Psoas muscle (tissue), 8 donors: ENCODE data around the gene ATP9B. TPM values are rescaled to one million over a fixed set of nuclear protein-coding genes. Genes with fewer than 3 reads are reported as not detected.

ENCODE experiments used
- ATAC-seq, 4 donors: fragments of 200-7000 bp; cut with Tn5 transposase; one replicate each; pipeline ENCODE4 v1.9.1; 2020; ENCODE audit warnings: moderate library complexity in 3 of 4, mild to moderate bottlenecking in 2 of 4
- DNase-seq, 2 donors: peaks; one replicate each; pipeline ENCODE4 v3.0.0-alpha.2; 2020
- H3K27ac ChIP-seq: fragments of 200-600 bp; one replicate; pipeline ENCODE4 v1.8.0; 2022
- H3K27me3 ChIP-seq, 3 donors: fragments of 200-600 bp in 1 of 3; one replicate each; pipeline versions ENCODE4 v1.6.1 to v1.8.0; 2013 to 2022; ENCODE audit warnings: low read length in 2 of 3, mild to moderate bottlenecking in 2 of 3, moderate library complexity in 1 of 3; ENCODE audit not compliant: insufficient read depth in 3 of 3
- H3K36me3 ChIP-seq, 2 donors: fragments of 200-600 bp in 1 of 2; one replicate each; pipeline versions ENCODE4 v1.6.1 to v1.8.0; 2013 to 2022; ENCODE audit warnings: low read depth in 1 of 2, mild to moderate bottlenecking in 1 of 2, moderate library complexity in 1 of 2; ENCODE audit not compliant: insufficient read depth in 1 of 2
- H3K4me1 ChIP-seq: fragments of 200-600 bp; one replicate; pipeline ENCODE4 v1.8.0; 2022
- H3K4me3 ChIP-seq: fragments of 200-600 bp; one replicate; pipeline ENCODE4 v1.8.0; 2022; ENCODE audit warnings: mild to moderate bottlenecking
- H3K9me3 ChIP-seq: fragments of 200-600 bp; one replicate; pipeline ENCODE4 v1.8.0; 2022
- CTCF ChIP-seq: fragments of 200-600 bp; IDR thresholded peaks from one replicate; pipeline ENCODE4 v1.8.0; 2022; ENCODE audit warnings: antibody characterized with exemption
- WGBS, 3 donors: extraction: QIAGEN DNeasy Blood & Tissue Kit; methylation state at CpG; one replicate each; pipeline versions ENCODE4 v1.1.6 to v1.1.7; 2013; 5-methylcytosine and 5-hydroxymethylcytosine counted together
- intact Hi-C, 2 donors: fragments of 100-400 bp; cut with DNase I; formaldehyde crosslinking; loops; one replicate each; pipeline versions ENCODE4 v1.11.0 to v1.14.2; 2022
- polyA plus RNA-seq, 3 donors: library from polyadenylated mRNA; stranded (reverse); fragments of 200-250 nt; gene quantifications; one replicate each; pipeline ENCODE4 v1.2.3, GENCODE V29; 2013
- total RNA-seq, 4 donors: library from RNA; stranded (reverse); fragmentation: NEBNext Ultra II Directional in 2 of 4; extraction: Animal tissue kit (Norgen Biotek cat#: 25700) in 2 of 4; gene quantifications; one replicate each; pipeline versions ENCODE4 v1.2.1 to v1.2.4, GENCODE V29; 2021 to 2023
- donor health status: healthy with polysubstance abuse.
- donor health status: DM: no; HTN: no; CAD: no; lungs with moderate emphysema.
- donor health status: Bipolar disorder and iron deficiency.
- donor health status: healthy.
- donor health status: DM: yes; HTN: yes; CAD: no.
- donor health status: DM: no; HTN: no; CAD: no.
- donor health status: DM: no; HTN: no; CAD: no.
- donor health status: DM: yes; HTN: yes; CAD: no.

ATP9B gene
- total and polyA plus RNA-seq, 7 donors: 5.0 to 22.1 (median 9.8) TPM

DNA sequence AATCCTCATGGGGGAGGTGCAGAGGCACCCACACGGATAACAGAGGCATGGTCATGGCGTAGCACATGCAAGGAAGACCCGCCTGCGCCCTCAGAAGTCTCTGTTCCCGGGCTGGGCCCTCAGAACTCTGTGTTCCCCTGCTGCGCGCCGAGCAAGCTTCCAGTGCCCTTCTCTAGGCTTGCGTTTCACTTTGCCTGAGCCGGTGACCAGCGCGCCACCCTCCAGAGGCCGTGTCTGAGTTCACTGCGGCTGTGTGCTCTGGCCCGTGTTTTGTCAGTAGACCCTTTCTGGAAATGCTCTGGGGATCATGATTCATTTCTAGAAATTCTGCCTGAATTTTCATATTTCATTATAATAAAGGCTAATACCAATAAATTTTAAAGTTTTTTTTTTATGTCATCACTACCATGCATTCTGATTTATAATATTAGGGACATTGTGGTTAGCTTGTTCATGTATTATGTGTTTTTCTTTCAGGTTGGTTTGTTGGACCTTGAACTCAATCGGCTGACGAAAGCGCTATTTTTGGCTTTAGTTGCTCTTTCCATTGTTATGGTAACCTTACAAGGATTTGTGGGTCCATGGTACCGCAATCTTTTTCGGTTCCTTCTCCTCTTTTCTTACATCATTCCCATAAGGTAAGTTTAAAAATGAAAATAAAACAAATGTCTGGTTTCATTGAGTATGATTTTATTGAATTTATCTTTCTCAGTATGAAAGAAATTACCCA lies 183.9 kb downstream of the ATP9B start:
- Histone ChIP-seq H3K4me1 (no peaks in the 10 kb centered on the region), H3K27me3 (no peaks in the 10 kb centered on the region), H3K36me3 (peaks cover 3 to 23% of the 10 kb centered on the region in 2 donors), H3K27ac (no peak overlapping the region), H3K9me3 (no peaks in the 10 kb centered on the region), H3K4me3 (no peak overlapping the region)
- DNase-seq (no peak), ATAC-seq (no peak)
- no peak for TF ChIP-seq CTCF
- WGBS, 3 donors: 92 to 96% (median 92%) methylated on average over 20 of the region's 20 CpGs
- intact Hi-C loops: no loop called here

- no peak for TF ChIP-seq CTCF
- Histone ChIP-seq H3K4me3 (no peak overlapping the region), H3K27ac (no peak overlapping the region), H3K27me3 (no peaks in the 10 kb centered on the region), H3K4me1 (no peaks in the 10 kb centered on the region), H3K36me3 (peaks cover 3 to 23% of the 10 kb centered on the region in 2 donors), H3K9me3 (no peaks in the 10 kb centered on the region)
- intact Hi-C loops: no loop called here
- ATAC-seq: no peak
- WGBS, 3 donors: 64 to 74% (median 65%) methylated on average over 6 of the region's 6 CpGs
- DNase-seq: no peak
Observed at GRCh38 chr18:79257480-79257879, 188.3 kb downstream of the ATP9B start.

GRCh38 chr18:79258447-79258846 lies 189.3 kb downstream of the ATP9B start:
- 94 to 95% (median 94%) methylated on average over 4 of the region's 4 CpGs for WGBS, 3 donors
- DNase-seq: no peak

GRCh38 chr18:79259218-79259617 lies 190.0 kb downstream of the ATP9B start:
- 97 to 98% (median 97%) methylated on average over 2 of the region's 2 CpGs for WGBS, 3 donors
- no peak for DNase-seq
- no peak for ATAC-seq
- Histone ChIP-seq H3K4me1 (no peaks in the 10 kb centered on the region), H3K9me3 (no peaks in the 10 kb centered on the region), H3K27me3 (no peaks in the 10 kb centered on the region), H3K4me3 (no peak overlapping the region), H3K27ac (no peak overlapping the region), H3K36me3 (peaks cover 3 to 13% of the 10 kb centered on the region in 2 donors)
- intact Hi-C loops: no loop called here
- no peak for TF ChIP-seq CTCF

More at GRCh38 chr18:79258447-79258846, 189.3 kb downstream of the ATP9B start:
- H3K27me3 ChIP-seq: no peaks in the 10 kb centered on the region
- TF ChIP-seq CTCF: no peak
- H3K4me3 ChIP-seq: no peak overlapping the region
- H3K9me3 ChIP-seq: no peaks in the 10 kb centered on the region
- intact Hi-C loops: no loop called here
- no peak overlapping the region for H3K27ac ChIP-seq
- H3K4me1 ChIP-seq: no peaks in the 10 kb centered on the region
- peaks cover 3 to 19% of the 10 kb centered on the region in 2 donors for H3K36me3 ChIP-seq
- ATAC-seq: no peak

GRCh38 chr18:79260023-79260422 lies 190.8 kb downstream of the ATP9B start:
- ATAC-seq (no peak), DNase-seq (no peak)
- WGBS, 3 donors: 90 to 94% (median 92%) methylated on average over 8 of the region's 8 CpGs
- no peak overlapping the region for H3K27ac ChIP-seq
- TF ChIP-seq CTCF: no peak
- intact Hi-C loops: no loop called here
- peaks cover 0 to 8% of the 10 kb centered on the region in 2 donors for H3K36me3 ChIP-seq
- no peaks in the 10 kb centered on the region for H3K27me3 ChIP-seq
- H3K4me1 ChIP-seq: no peaks in the 10 kb centered on the region
- H3K4me3 ChIP-seq: no peak overlapping the region
- no peaks in the 10 kb centered on the region for H3K9me3 ChIP-seq
